ENCODE data around the gene HDAC10.

DNA sequence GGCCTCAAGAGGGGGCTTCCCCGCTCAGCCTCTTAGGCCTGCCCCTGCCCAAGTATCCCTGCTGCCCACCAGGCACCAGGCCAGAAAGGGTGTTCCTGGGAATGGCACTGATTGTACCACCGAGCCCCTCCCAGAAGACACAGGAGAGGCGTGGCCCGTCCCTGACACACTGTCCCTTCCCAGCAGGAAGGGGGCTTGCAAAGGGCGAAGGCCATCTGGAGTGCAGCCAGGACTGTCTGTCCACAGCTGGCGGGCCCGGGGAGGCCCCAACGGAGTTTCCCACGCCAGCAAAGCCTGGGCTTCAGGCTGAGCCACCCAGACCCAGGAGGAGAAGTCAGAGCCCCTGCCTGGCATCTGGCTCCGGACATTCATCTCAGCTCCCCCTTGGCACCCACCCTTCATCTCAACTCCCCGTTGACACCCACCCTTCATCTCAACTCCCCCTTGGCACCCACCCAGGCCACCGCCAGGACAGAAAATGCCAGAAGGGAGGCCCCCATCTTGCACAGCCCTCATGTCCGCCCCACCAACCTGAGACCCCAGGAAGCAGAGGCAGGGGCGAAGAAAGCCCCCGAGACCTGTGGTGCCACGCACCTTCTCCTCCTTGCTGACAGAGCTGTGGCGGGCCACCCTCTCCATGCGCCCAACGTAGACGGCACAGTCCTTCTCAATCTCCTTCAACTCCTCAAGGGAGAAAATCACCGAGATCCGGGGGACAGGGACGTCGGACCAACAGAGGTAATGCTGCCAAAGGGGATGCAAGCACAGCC lies 25.7 kb downstream of the HDAC10 start:
- TF ChIP-seq CTCF (IDR thresholded peaks at IDR 0.05) (no peak), POLR2A (IDR thresholded peaks at IDR 0.05) (no peak)
